HG03439 (cell line): ENCODE results near the gene AKR7A2.
"Not testable (repeated sequence)": the region's sequence is repeated elsewhere in the genome, so short reads cannot be mapped to it uniquely, and the experiment has no call there.

ENCODE experiments used
- ATAC-seq: cut with Tn5 transposase; IDR thresholded peaks from one replicate; pipeline ENCODE4 v1.9.1; 2021; ENCODE audit warnings: mild to moderate bottlenecking, moderate library complexity; ENCODE audit not compliant: unreplicated experiment

The AKR7A2 gene

GRCh38 chr1:19268445-19268844 lies 43.5 kb downstream of the AKR7A2 start:
- no peak for ATAC-seq

- no peak for ATAC-seq
These were observed 49.2 kb downstream of the AKR7A2 start for GRCh38 chr1:19262744-19263143.

- no peak for ATAC-seq
These were observed 49.9 kb downstream of the AKR7A2 start for GRCh38 chr1:19262047-19262446.

GRCh38 chr1:19260211-19261138 lies 51.5 kb downstream of the AKR7A2 start:
- ATAC-seq, result no peak

- no peak for ATAC-seq
These were observed 53.6 kb downstream of the AKR7A2 start for GRCh38 chr1:19258353-19258752.

- no peak for ATAC-seq
These were observed 54.6 kb downstream of the AKR7A2 start for GRCh38 chr1:19257178-19257914.

- not testable (repeated sequence) for ATAC-seq
These were observed 55.6 kb downstream of the AKR7A2 start for GRCh38 chr1:19256301-19256700.

- ATAC-seq, result no peak
These were observed 56.7 kb downstream of the AKR7A2 start for GRCh38 chr1:19255288-19255687.

- no peak for ATAC-seq
These were observed 57.5 kb downstream of the AKR7A2 start for GRCh38 chr1:19254416-19254815.
